Natural killer cell (primary cell): ENCODE measurements around the gene LRRC10B. TPM values are rescaled to one million over a fixed set of nuclear protein-coding genes. Genes with fewer than 3 reads are reported as not detected.

ENCODE experiments used
- ATAC-seq, 3 donors: fragments of 150-1000 bp in 2 of 3; fragments of 200-7000 bp in 1 of 3; cut with Tn5 transposase; 1 replicate in 1 of 3; 2 replicates in 2 of 3; pipeline ENCODE4 v1.10.0; 2021; ENCODE audit warnings: mild to moderate bottlenecking in 2 of 3, moderate library complexity in 2 of 3
- DNase-seq, 2 donors: peaks; one replicate each; pipeline versions ENCODE4 v3.0.0 to v3.0.0-alpha.2; 2013 to 2021; ENCODE audit warnings: mixed read lengths in 1 of 2
- H3K27ac ChIP-seq: one replicate; pipeline ENCODE4 v1.5.1; 2013; ENCODE audit warnings: mild to moderate bottlenecking, low read length
- H3K27me3 ChIP-seq: one replicate; pipeline ENCODE4 v1.6.1; 2013; ENCODE audit warnings: low read length; ENCODE audit not compliant: control insufficient read depth, insufficient read depth
- H3K36me3 ChIP-seq: one replicate; pipeline ENCODE4 v1.6.1; 2013; ENCODE audit warnings: low read length; ENCODE audit not compliant: control insufficient read depth, insufficient read depth
- H3K4me1 ChIP-seq: one replicate; pipeline ENCODE4 v1.6.1; 2013; ENCODE audit warnings: low read length; ENCODE audit not compliant: control insufficient read depth, insufficient read depth
- H3K4me3 ChIP-seq: one replicate; pipeline ENCODE4 v1.5.1; 2013; ENCODE audit warnings: low read length
- H3K9me3 ChIP-seq: one replicate; pipeline ENCODE4 v1.6.1; 2013; ENCODE audit warnings: low read length; ENCODE audit not compliant: control insufficient read depth, insufficient read depth
- H3K27ac Mint-ChIP-seq, 2 donors: one replicate each; pipeline ENCODE4 v1.8.0; 2022; ENCODE audit warnings: mild to moderate bottlenecking in 2 of 2, mixed read lengths in 2 of 2, moderate library complexity in 1 of 2
- H3K27me3 Mint-ChIP-seq, 2 donors: one replicate each; pipeline ENCODE4 v1.8.0; 2022; ENCODE audit warnings: low read depth in 2 of 2, mixed read lengths in 2 of 2
- H3K36me3 Mint-ChIP-seq: one replicate; pipeline ENCODE4 v1.8.0; 2022; ENCODE audit warnings: mixed read lengths
- H3K4me1 Mint-ChIP-seq, 2 donors: one replicate each; pipeline ENCODE4 v1.8.0; 2022; ENCODE audit warnings: mixed read lengths in 2 of 2
- H3K4me3 Mint-ChIP-seq: one replicate; pipeline ENCODE4 v1.8.0; 2022; ENCODE audit warnings: mild to moderate bottlenecking, moderate library complexity, mixed read lengths
- H3K9me3 Mint-ChIP-seq, 2 donors: one replicate each; pipeline ENCODE4 v1.8.0; 2022; ENCODE audit warnings: mixed read lengths in 2 of 2
- WGBS: methylation state at CpG from one replicate; pipeline ENCODE4 v1.1.7; 2013; ENCODE audit warnings: missing lambda C conversion rate; ENCODE audit not compliant: insufficient coverage; 5-methylcytosine and 5-hydroxymethylcytosine counted together
- intact Hi-C: fragments of 100-400 bp; cut with micrococcal nuclease; formaldehyde crosslinking; loops from one replicate; pipeline ENCODE4 v1.14.2; 2022
- total RNA-seq, 4 donors: library from RNA; stranded (reverse); fragments of 120-200 nt in 1 of 4; gene quantifications; one replicate each; pipeline versions ENCODE4 v1.2.3 to v1.2.4, GENCODE V29; 2013 to 2022
- TF ChIP-seq, protein P1 (sequence below): fragments of 200-600 bp; IDR thresholded peaks from one replicate; pipeline ENCODE4 v1.8.0; 2022; ENCODE audit warnings: antibody characterized with exemption

The LRRC10B gene
- total RNA-seq, 3 donors from 2014 or later (not counting 1 experiment from before 2014, with no cell fraction given), result not detected

GRCh38 chr11:61549177-61549576 lies 40.6 kb downstream of the LRRC10B start:
- Histone ChIP-seq H3K27me3 (no peaks in the 10 kb centered on the region), H3K4me1 (no peaks in the 10 kb centered on the region), H3K9me3 (no peaks in the 10 kb centered on the region), H3K36me3 (no peaks in the 10 kb centered on the region), H3K27ac (no peak overlapping the region), H3K4me3 (no peak overlapping the region)
- ATAC-seq (no peak), DNase-seq (no peak)
- Mint-ChIP-seq H3K27me3 (peaks cover 25% of the 10 kb centered on the region in 2 donors), H3K4me3 (no peak overlapping the region), H3K27ac (no peak overlapping the region), H3K36me3 (no peaks in the 10 kb centered on the region), H3K9me3 (no peaks in the 10 kb centered on the region), H3K4me1 (peaks cover 0 to 5% of the 10 kb centered on the region in 2 donors)
- intact Hi-C loops, result no loop called here
- TF ChIP-seq, protein P1, sequence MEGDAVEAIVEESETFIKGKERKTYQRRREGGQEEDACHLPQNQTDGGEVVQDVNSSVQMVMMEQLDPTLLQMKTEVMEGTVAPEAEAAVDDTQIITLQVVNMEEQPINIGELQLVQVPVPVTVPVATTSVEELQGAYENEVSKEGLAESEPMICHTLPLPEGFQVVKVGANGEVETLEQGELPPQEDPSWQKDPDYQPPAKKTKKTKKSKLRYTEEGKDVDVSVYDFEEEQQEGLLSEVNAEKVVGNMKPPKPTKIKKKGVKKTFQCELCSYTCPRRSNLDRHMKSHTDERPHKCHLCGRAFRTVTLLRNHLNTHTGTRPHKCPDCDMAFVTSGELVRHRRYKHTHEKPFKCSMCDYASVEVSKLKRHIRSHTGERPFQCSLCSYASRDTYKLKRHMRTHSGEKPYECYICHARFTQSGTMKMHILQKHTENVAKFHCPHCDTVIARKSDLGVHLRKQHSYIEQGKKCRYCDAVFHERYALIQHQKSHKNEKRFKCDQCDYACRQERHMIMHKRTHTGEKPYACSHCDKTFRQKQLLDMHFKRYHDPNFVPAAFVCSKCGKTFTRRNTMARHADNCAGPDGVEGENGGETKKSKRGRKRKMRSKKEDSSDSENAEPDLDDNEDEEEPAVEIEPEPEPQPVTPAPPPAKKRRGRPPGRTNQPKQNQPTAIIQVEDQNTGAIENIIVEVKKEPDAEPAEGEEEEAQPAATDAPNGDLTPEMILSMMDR, result no peak
- WGBS, result 84% methylated on average over 8 of the region's 8 CpGs

GRCh38 chr11:61549662-61550568 lies 41.4 kb downstream of the LRRC10B start:
- Mint-ChIP-seq H3K27me3 (peaks cover 29 to 32% of the 10 kb centered on the region in 2 donors), H3K27ac (no peak overlapping the region), H3K9me3 (no peaks in the 10 kb centered on the region), H3K4me1 (peaks cover 0 to 5% of the 10 kb centered on the region in 2 donors), H3K4me3 (no peak overlapping the region), H3K36me3 (no peaks in the 10 kb centered on the region)
- no peaks in the 10 kb centered on the region for H3K4me1 ChIP-seq
- intact Hi-C loops, result no loop called here
- H3K9me3 ChIP-seq, result no peaks in the 10 kb centered on the region
- peaks cover 3% of the 10 kb centered on the region for H3K27me3 ChIP-seq
- H3K36me3 ChIP-seq, result no peaks in the 10 kb centered on the region
- WGBS, result 79% methylated on average over 22 of the region's 23 CpGs
- H3K4me3 ChIP-seq, result no peak overlapping the region
- H3K27ac ChIP-seq, result no peak overlapping the region
- TF ChIP-seq, protein P1, result no peak
- ATAC-seq (no peak), DNase-seq (no peak)

DNA sequence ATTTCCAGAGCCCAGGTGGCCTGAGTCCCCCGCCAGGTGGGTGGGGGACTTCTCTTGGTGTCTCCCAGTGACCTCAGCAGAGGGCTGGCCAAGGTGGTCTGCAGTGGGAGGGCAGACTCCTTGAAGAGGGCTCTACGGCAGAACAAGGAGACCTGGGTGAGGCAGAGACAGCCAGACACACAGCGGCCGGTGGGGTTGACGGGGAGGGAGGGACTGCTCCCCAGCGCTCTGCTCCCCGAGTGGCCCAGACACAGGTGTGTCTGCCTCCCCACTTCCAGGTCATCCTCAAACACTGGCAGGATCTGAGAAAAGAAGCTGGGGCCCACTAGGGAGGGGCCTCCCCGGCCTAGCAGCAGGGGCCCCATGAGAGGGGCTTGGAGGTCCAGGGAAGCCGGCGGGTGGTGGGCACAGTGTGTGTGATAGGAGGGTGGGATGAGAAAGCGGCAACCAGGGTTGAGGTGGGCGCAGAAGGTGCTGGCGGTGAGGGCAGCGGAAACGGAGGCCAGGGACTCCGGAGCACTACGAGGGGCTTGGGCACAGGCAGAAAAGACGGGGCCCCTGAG lies 42.2 kb downstream of the LRRC10B start:
- DNase-seq (no peak), ATAC-seq (no peak)
- Mint-ChIP-seq H3K27ac (no peak overlapping the region), H3K4me3 (no peak overlapping the region), H3K4me1 (no peaks in the 10 kb centered on the region), H3K9me3 (no peaks in the 10 kb centered on the region), H3K27me3 (peaks cover 25 to 28% of the 10 kb centered on the region in 2 donors), H3K36me3 (no peaks in the 10 kb centered on the region)
- H3K4me3 ChIP-seq, result no peak overlapping the region
- intact Hi-C loops, result no loop called here
- TF ChIP-seq, protein P1, result no peak
- WGBS, result 86% methylated on average over 18 of the region's 18 CpGs
- no peaks in the 10 kb centered on the region for H3K36me3 ChIP-seq
- H3K4me1 ChIP-seq, result no peaks in the 10 kb centered on the region
- peaks cover 4% of the 10 kb centered on the region for H3K27me3 ChIP-seq
- H3K9me3 ChIP-seq, result no peaks in the 10 kb centered on the region
- no peak overlapping the region for H3K27ac ChIP-seq
